Liver (tissue), 9 donors: Measurements from ENCODE around the gene SH3PXD2B. TPM values are rescaled to one million over a fixed set of nuclear protein-coding genes. Genes with fewer than 3 reads are reported as not detected.

ENCODE experiments used
- DNase-seq: peaks from one replicate; pipeline ENCODE4 v3.0.0-alpha.2; 2017; ENCODE audit warnings: low spot score
- H3K27ac ChIP-seq, 2 donors: one replicate each; pipeline ENCODE4 v1.7.0; 2013; ENCODE audit warnings: inconsistent platforms in 2 of 2, low read length in 2 of 2, control low read depth in 1 of 2, low read depth in 1 of 2, mild to moderate bottlenecking in 1 of 2
- H3K27me3 ChIP-seq, 4 donors: one replicate each; pipeline versions ENCODE4 v1.6.1 to v1.7.0; 2013; ENCODE audit warnings: low read length in 3 of 4, inconsistent platforms in 1 of 4, mild to moderate bottlenecking in 1 of 4, moderate library complexity in 1 of 4; ENCODE audit not compliant: control insufficient read depth in 4 of 4, insufficient read depth in 4 of 4
- H3K36me3 ChIP-seq, 4 donors: one replicate each; pipeline versions ENCODE4 v1.6.1 to v1.7.0; 2013; ENCODE audit warnings: low read length in 3 of 4, mild to moderate bottlenecking in 3 of 4, low read depth in 1 of 4, moderate library complexity in 1 of 4; ENCODE audit not compliant: control insufficient read depth in 4 of 4, insufficient read depth in 3 of 4
- H3K4me1 ChIP-seq, 4 donors: one replicate each; pipeline versions ENCODE4 v1.6.1 to v1.7.0; 2013; ENCODE audit warnings: low read length in 3 of 4, mild to moderate bottlenecking in 3 of 4, moderate library complexity in 1 of 4; ENCODE audit not compliant: control insufficient read depth in 4 of 4, insufficient read depth in 4 of 4
- H3K4me3 ChIP-seq, 3 donors: one replicate each; pipeline versions ENCODE4 v1.6.1 to v1.7.0; 2013; ENCODE audit warnings: low read length in 3 of 3, control low read depth in 1 of 3, low read depth in 1 of 3, mild to moderate bottlenecking in 1 of 3
- H3K9ac ChIP-seq, 2 donors: one replicate each; pipeline ENCODE4 v1.7.0; 2013; ENCODE audit warnings: low read length in 2 of 2, mild to moderate bottlenecking in 2 of 2, moderate library complexity in 2 of 2, control low read depth in 1 of 2, low read depth in 1 of 2
- H3K9me3 ChIP-seq, 4 donors: one replicate each; pipeline versions ENCODE4 v1.6.1 to v1.7.0; 2013; ENCODE audit warnings: low read length in 3 of 4; ENCODE audit not compliant: control insufficient read depth in 4 of 4
- EGR1 ChIP-seq, 2 donors: IDR thresholded peaks; 2 replicates each; pipeline ENCODE4 v1.6.1; 2016 to 2018; ENCODE audit warnings: antibody characterized with exemption in 2 of 2, low read depth in 2 of 2
- FOXA2 ChIP-seq: IDR thresholded peaks from 2 replicates; pipeline ENCODE4 v1.6.1; 2016; ENCODE audit warnings: antibody characterized with exemption
- GABPA ChIP-seq, 2 donors: IDR thresholded peaks in 1 of 2; conservative IDR thresholded peaks in 1 of 2; 2 replicates each; pipeline ENCODE4 v1.6.1; 2016; ENCODE audit warnings: antibody characterized with exemption in 2 of 2, mild to moderate bottlenecking in 1 of 2, moderate library complexity in 1 of 2
- HNF4A ChIP-seq, 2 donors: conservative IDR thresholded peaks; 2 replicates each; pipeline ENCODE4 v1.6.1; 2016; ENCODE audit warnings: antibody characterized with exemption in 2 of 2, mild to moderate bottlenecking in 2 of 2
- HNF4G ChIP-seq: IDR thresholded peaks from 2 replicates; pipeline ENCODE4 v1.6.1; 2016; ENCODE audit warnings: antibody characterized with exemption
- JUND ChIP-seq, 2 donors: IDR thresholded peaks; 2 replicates each; pipeline ENCODE4 v1.6.1; 2016; ENCODE audit warnings: antibody characterized with exemption in 2 of 2
- NR2F2 ChIP-seq: IDR thresholded peaks from 2 replicates; pipeline ENCODE4 v1.6.1; 2016; ENCODE audit warnings: antibody characterized with exemption
- RAD21 ChIP-seq, 2 donors: IDR thresholded peaks; 2 replicates each; pipeline ENCODE4 v1.6.1; 2016; ENCODE audit warnings: antibody characterized with exemption in 2 of 2, mild to moderate bottlenecking in 2 of 2
- RXRA ChIP-seq, 2 donors: IDR thresholded peaks; 2 replicates each; pipeline ENCODE4 v1.6.1; 2017 to 2018; ENCODE audit warnings: antibody characterized with exemption in 2 of 2, mild to moderate bottlenecking in 1 of 2
- SP1 ChIP-seq: IDR thresholded peaks from 2 replicates; pipeline ENCODE4 v1.6.1; 2018; ENCODE audit warnings: antibody characterized with exemption, mild to moderate bottlenecking
- TAF1 ChIP-seq: conservative IDR thresholded peaks from 2 replicates; pipeline ENCODE4 v1.6.1; 2016; ENCODE audit warnings: antibody characterized with exemption, mild to moderate bottlenecking
- WGBS: extraction: QIAGEN DNeasy Blood & Tissue Kit; methylation state at CpG from one replicate; pipeline ENCODE4 v1.1.7; 2013; 5-methylcytosine and 5-hydroxymethylcytosine counted together
- polyA plus RNA-seq, 2 donors: library from polyadenylated mRNA; stranded (reverse) in 1 of 2; unstranded in 1 of 2; fragments of 200-250 nt in 1 of 2; fragments of >200 nt in 1 of 2; fragmentation: Nextera tagmentation in 1 of 2; extraction: Ambion mirVana in 1 of 2; gene quantifications; one replicate each; pipeline versions ENCODE4 v1.2.1 to v1.2.3, GENCODE V29; 2013 to 2015
- total RNA-seq, 2 donors: library from RNA; depleted of rRNA; stranded (reverse); fragments of >200 nt; gene quantifications; one replicate each; pipeline ENCODE4 v1.2.3, GENCODE V29; 2014
- TF ChIP-seq, protein P1 (sequence below): IDR thresholded peaks from 2 replicates; pipeline ENCODE4 v1.6.1; 2016; ENCODE audit warnings: antibody characterized with exemption
- TF ChIP-seq, protein P2 (sequence below): IDR thresholded peaks from 2 replicates; pipeline ENCODE4 v1.6.1; 2016; ENCODE audit warnings: antibody characterized with exemption, mild to moderate bottlenecking
- TF ChIP-seq, protein P3 (sequence below): fragments of 150-350 bp; IDR thresholded peaks from 2 replicates; pipeline ENCODE4 v1.5.1; 2017; ENCODE audit warnings: improper control_type of control experiment, low read depth, low read length; ENCODE audit not compliant: missing input control
- TF ChIP-seq, protein P4 (sequence below): IDR thresholded peaks from 2 replicates; pipeline ENCODE4 v1.6.1; 2016; ENCODE audit warnings: antibody characterized with exemption
- donor health status: healthy.
- donor health status: healthy.
- donor health status: healthy.
- donor health status: healthy.
- donor health status: healthy.

Gene SH3PXD2B
- total and polyA plus RNA-seq, 4 donors: 1.1 to 3.3 (median 2.2) TPM

DNA sequence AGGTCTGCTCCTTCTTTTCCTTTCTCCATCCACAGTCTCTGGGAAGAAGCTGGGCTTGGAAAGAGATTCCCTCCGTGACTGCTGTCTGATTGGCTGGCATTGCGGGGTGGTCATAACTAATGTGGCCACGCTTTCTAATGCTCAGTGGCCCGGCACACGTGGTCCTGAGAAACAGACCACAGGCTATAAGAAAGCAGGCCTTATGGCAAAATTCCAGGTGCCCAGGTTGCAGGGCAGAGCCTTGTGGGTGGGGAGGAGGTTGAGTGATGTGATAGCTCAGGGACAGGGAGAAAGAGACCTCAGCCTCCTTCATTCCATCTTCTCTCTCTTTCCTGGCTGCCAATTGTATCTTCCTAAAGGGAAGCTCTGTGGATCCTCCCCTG lies 5.4 kb upstream of the SH3PXD2B start:
- H3K9ac ChIP-seq: no peak overlapping the region
- whole genome bisulfite sequencing: 97% methylated on average over 5 of the region's 5 CpGs
- H3K27me3 ChIP-seq: no peaks in the 10 kb centered on the region
- H3K36me3 ChIP-seq: no peaks in the 10 kb centered on the region
- no peaks in the 10 kb centered on the region for H3K9me3 ChIP-seq
- peaks cover 0 to 5% (median 0%) of the 10 kb centered on the region in 4 donors for H3K4me1 ChIP-seq
- no peak for DNase-seq
- no peak overlapping the region for H3K27ac ChIP-seq
- TF ChIP-seq EGR1 (IDR thresholded peaks at IDR 0.05; ENCODE audit: low read depth in 2 of 2) (no peak), SP1 (no peak), RAD21 (IDR thresholded peaks at IDR 0.05) (no peak), JUND (IDR thresholded peaks at IDR 0.05) (no peak), HNF4G (no peak), RXRA (IDR thresholded peaks at IDR 0.05) (no peak), NR2F2 (no peak), HNF4A (conservative IDR thresholded peaks at IDR 0.05) (no peak), TAF1 (no peak), FOXA2 (no peak), GABPA (IDR thresholded peaks at IDR 0.05 in 1 of 2, conservative IDR thresholded peaks at IDR 0.05 in 1 of 2) (no peak)
- TF ChIP-seq, protein P1, sequence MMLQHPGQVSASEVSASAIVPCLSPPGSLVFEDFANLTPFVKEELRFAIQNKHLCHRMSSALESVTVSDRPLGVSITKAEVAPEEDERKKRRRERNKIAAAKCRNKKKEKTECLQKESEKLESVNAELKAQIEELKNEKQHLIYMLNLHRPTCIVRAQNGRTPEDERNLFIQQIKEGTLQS: no peak
- TF ChIP-seq, protein P2, sequence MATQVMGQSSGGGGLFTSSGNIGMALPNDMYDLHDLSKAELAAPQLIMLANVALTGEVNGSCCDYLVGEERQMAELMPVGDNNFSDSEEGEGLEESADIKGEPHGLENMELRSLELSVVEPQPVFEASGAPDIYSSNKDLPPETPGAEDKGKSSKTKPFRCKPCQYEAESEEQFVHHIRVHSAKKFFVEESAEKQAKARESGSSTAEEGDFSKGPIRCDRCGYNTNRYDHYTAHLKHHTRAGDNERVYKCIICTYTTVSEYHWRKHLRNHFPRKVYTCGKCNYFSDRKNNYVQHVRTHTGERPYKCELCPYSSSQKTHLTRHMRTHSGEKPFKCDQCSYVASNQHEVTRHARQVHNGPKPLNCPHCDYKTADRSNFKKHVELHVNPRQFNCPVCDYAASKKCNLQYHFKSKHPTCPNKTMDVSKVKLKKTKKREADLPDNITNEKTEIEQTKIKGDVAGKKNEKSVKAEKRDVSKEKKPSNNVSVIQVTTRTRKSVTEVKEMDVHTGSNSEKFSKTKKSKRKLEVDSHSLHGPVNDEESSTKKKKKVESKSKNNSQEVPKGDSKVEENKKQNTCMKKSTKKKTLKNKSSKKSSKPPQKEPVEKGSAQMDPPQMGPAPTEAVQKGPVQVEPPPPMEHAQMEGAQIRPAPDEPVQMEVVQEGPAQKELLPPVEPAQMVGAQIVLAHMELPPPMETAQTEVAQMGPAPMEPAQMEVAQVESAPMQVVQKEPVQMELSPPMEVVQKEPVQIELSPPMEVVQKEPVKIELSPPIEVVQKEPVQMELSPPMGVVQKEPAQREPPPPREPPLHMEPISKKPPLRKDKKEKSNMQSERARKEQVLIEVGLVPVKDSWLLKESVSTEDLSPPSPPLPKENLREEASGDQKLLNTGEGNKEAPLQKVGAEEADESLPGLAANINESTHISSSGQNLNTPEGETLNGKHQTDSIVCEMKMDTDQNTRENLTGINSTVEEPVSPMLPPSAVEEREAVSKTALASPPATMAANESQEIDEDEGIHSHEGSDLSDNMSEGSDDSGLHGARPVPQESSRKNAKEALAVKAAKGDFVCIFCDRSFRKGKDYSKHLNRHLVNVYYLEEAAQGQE: no peak
- TF ChIP-seq, protein P3, sequence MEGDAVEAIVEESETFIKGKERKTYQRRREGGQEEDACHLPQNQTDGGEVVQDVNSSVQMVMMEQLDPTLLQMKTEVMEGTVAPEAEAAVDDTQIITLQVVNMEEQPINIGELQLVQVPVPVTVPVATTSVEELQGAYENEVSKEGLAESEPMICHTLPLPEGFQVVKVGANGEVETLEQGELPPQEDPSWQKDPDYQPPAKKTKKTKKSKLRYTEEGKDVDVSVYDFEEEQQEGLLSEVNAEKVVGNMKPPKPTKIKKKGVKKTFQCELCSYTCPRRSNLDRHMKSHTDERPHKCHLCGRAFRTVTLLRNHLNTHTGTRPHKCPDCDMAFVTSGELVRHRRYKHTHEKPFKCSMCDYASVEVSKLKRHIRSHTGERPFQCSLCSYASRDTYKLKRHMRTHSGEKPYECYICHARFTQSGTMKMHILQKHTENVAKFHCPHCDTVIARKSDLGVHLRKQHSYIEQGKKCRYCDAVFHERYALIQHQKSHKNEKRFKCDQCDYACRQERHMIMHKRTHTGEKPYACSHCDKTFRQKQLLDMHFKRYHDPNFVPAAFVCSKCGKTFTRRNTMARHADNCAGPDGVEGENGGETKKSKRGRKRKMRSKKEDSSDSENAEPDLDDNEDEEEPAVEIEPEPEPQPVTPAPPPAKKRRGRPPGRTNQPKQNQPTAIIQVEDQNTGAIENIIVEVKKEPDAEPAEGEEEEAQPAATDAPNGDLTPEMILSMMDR: no peak
- TF ChIP-seq, protein P4, sequence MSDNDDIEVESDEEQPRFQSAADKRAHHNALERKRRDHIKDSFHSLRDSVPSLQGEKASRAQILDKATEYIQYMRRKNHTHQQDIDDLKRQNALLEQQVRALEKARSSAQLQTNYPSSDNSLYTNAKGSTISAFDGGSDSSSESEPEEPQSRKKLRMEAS: no peak
- H3K4me3 ChIP-seq: no peak overlapping the region

DNA sequence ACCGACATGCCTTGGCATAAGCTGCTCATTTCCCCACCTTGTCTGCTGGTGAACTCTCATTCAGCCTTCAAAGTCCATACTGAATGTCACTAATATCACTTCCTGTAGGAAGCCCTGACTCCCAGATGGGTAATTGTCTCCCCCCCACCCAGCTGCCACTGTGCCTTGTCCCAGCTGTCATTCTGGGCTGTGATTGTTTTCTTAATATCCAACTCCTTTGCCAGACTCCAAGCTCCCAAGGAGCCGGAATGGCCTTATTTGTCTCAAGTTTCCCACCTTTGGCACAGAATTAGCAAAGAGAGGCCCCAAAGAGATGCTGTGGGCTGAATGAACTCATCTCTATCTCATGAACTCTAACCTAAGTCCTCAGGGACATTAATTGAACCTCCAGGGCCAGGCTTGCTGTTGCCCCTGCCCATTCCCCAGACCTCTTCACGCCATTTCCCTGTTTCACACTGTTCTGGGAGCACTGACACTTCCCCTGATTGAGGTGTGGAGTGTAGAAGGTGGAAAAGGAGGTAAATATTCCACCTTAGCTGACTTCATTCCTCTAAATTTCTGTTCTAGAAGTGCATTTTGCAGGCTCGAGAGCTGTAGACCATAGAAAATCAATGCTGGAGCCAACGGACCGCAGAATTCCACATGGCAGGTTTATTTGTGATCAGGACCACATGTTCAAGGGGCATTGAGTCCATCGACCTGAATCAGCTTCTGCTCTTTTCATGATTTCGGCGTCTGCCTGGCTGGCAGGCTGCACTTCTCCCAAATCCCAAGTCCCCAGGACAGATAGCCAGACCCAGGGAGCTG lies 4.9 kb upstream of the SH3PXD2B start:
- Histone ChIP-seq H3K4me1 (peaks cover 0 to 6% (median 0%) of the 10 kb centered on the region in 4 donors), H3K4me3 (no peak overlapping the region), H3K27ac (no peak overlapping the region), H3K27me3 (no peaks in the 10 kb centered on the region), H3K9me3 (no peaks in the 10 kb centered on the region), H3K36me3 (no peaks in the 10 kb centered on the region), H3K9ac (no peak overlapping the region)
- no peak for DNase-seq
- 67% methylated on average over 9 of the region's 9 CpGs for WGBS
- TF ChIP-seq HNF4A (conservative IDR thresholded peaks at IDR 0.05) (no peak), GABPA (IDR thresholded peaks at IDR 0.05 in 1 of 2, conservative IDR thresholded peaks at IDR 0.05 in 1 of 2) (no peak), FOXA2 (no peak)
- TF ChIP-seq, protein P2: no peak
